ENCODE results near the gene CYP4V2.

CYP4V2 gene

GRCh38 chr4:186191200-186192065 is at the start of gene CYP4V2:
CYP4V2 (plus strand) TSS chr4:186191567; CDS start chr4:186191824, 257 bp downstream.
- Mint-ChIP-seq H3K27ac (peak within 1 kb of the TSS; percentile 96), H3K4me1 (peaks cover 52% of the 10 kb centered on the region)

GRCh38 chr4:186144198-186144945 is 47.0 kb upstream of the CYP4V2 start:
- Mint-ChIP-seq H3K36me3 (no peaks in the 10 kb centered on the region), H3K9me3 (no peaks in the 10 kb centered on the region), H3K27ac (no peak overlapping the region), H3K27me3 (peaks cover 25% of the 10 kb centered on the region), H3K4me1 (peaks cover 16% of the 10 kb centered on the region), H3K4me3 (peak overlapping the region; percentile 71)

More at GRCh38 chr4:186191200-186192065, at the start of gene CYP4V2:
- Mint-ChIP-seq H3K36me3 (peaks cover 11% of the 10 kb centered on the region), H3K27me3 (no peaks in the 10 kb centered on the region), H3K9me3 (no peaks in the 10 kb centered on the region), H3K4me3 (peak within 1 kb of the TSS; percentile 91)

GRCh38 chr4:186144946-186145569 is 46.3 kb upstream of the CYP4V2 start:
- Mint-ChIP-seq H3K27me3 (peaks cover 27% of the 10 kb centered on the region), H3K9me3 (no peaks in the 10 kb centered on the region)

GRCh38 chr4:186146458-186146857 is 44.9 kb upstream of the CYP4V2 start:
- no peak overlapping the region for H3K27ac Mint-ChIP-seq

More at GRCh38 chr4:186144946-186145569, 46.3 kb upstream of the CYP4V2 start:
- peaks cover 16% of the 10 kb centered on the region for H3K4me1 Mint-ChIP-seq
- peak overlapping the region; percentile 82 for H3K4me3 Mint-ChIP-seq
- H3K36me3 Mint-ChIP-seq, result no peaks in the 10 kb centered on the region
- no peak overlapping the region for H3K27ac Mint-ChIP-seq

GRCh38 chr4:186148336-186148975 is 42.9 kb upstream of the CYP4V2 start:
- H3K9me3 Mint-ChIP-seq, result no peaks in the 10 kb centered on the region
- no peak overlapping the region for H3K4me3 Mint-ChIP-seq
- H3K4me1 Mint-ChIP-seq, result peaks cover 16% of the 10 kb centered on the region
- no peaks in the 10 kb centered on the region for H3K36me3 Mint-ChIP-seq
- no peak overlapping the region for H3K27ac Mint-ChIP-seq
- peaks cover 28% of the 10 kb centered on the region for H3K27me3 Mint-ChIP-seq

More at GRCh38 chr4:186146458-186146857, 44.9 kb upstream of the CYP4V2 start:
- Mint-ChIP-seq H3K36me3 (no peaks in the 10 kb centered on the region), H3K4me3 (no peak overlapping the region), H3K4me1 (peaks cover 16% of the 10 kb centered on the region), H3K27me3 (peaks cover 27% of the 10 kb centered on the region), H3K9me3 (no peaks in the 10 kb centered on the region)

GRCh38 chr4:186149872-186150271 is 41.5 kb upstream of the CYP4V2 start:
- Mint-ChIP-seq H3K27me3 (peaks cover 25% of the 10 kb centered on the region), H3K4me1 (peaks cover 10% of the 10 kb centered on the region)

GRCh38 chr4:186150926-186151325 is 40.4 kb upstream of the CYP4V2 start:
- no peak overlapping the region for H3K27ac Mint-ChIP-seq
- no peak overlapping the region for H3K4me3 Mint-ChIP-seq
- peaks cover 19% of the 10 kb centered on the region for H3K27me3 Mint-ChIP-seq
- no peaks in the 10 kb centered on the region for H3K9me3 Mint-ChIP-seq
- no peaks in the 10 kb centered on the region for H3K36me3 Mint-ChIP-seq
- H3K4me1 Mint-ChIP-seq, result peaks cover 5% of the 10 kb centered on the region

More at GRCh38 chr4:186149872-186150271, 41.5 kb upstream of the CYP4V2 start:
- no peak overlapping the region for H3K27ac Mint-ChIP-seq
- H3K4me3 Mint-ChIP-seq, result no peak overlapping the region
- no peaks in the 10 kb centered on the region for H3K9me3 Mint-ChIP-seq
- no peaks in the 10 kb centered on the region for H3K36me3 Mint-ChIP-seq

GRCh38 chr4:186151499-186151898 is 39.9 kb upstream of the CYP4V2 start:
- Mint-ChIP-seq H3K27ac (no peak overlapping the region), H3K4me3 (no peak overlapping the region), H3K36me3 (no peaks in the 10 kb centered on the region), H3K4me1 (peaks cover 4% of the 10 kb centered on the region), H3K27me3 (peaks cover 15% of the 10 kb centered on the region), H3K9me3 (no peaks in the 10 kb centered on the region)

GRCh38 chr4:186158021-186158813 is 33.1 kb upstream of the CYP4V2 start:
- H3K36me3 Mint-ChIP-seq, result no peaks in the 10 kb centered on the region
- peaks cover 4% of the 10 kb centered on the region for H3K4me1 Mint-ChIP-seq
- H3K27ac Mint-ChIP-seq, result no peak overlapping the region
- no peak overlapping the region for H3K4me3 Mint-ChIP-seq
- no peaks in the 10 kb centered on the region for H3K9me3 Mint-ChIP-seq
- peaks cover 6% of the 10 kb centered on the region for H3K27me3 Mint-ChIP-seq

- Mint-ChIP-seq H3K4me3 (no peak overlapping the region), H3K4me1 (peaks cover 4% of the 10 kb centered on the region), H3K27me3 (peaks cover 4% of the 10 kb centered on the region), H3K36me3 (no peaks in the 10 kb centered on the region), H3K9me3 (no peaks in the 10 kb centered on the region), H3K27ac (no peak overlapping the region)
These were observed 32.4 kb upstream of the CYP4V2 start for GRCh38 chr4:186158966-186159365.

GRCh38 chr4:186159613-186160012 is 31.8 kb upstream of the CYP4V2 start:
- Mint-ChIP-seq H3K36me3 (no peaks in the 10 kb centered on the region), H3K27ac (no peak overlapping the region), H3K4me1 (peaks cover 4% of the 10 kb centered on the region), H3K4me3 (no peak overlapping the region), H3K9me3 (no peaks in the 10 kb centered on the region), H3K27me3 (no peaks in the 10 kb centered on the region)

GRCh38 chr4:186161138-186161537 is 30.2 kb upstream of the CYP4V2 start:
- no peaks in the 10 kb centered on the region for H3K9me3 Mint-ChIP-seq
- H3K27me3 Mint-ChIP-seq, result no peaks in the 10 kb centered on the region
- no peak overlapping the region for H3K27ac Mint-ChIP-seq
- H3K4me1 Mint-ChIP-seq, result no peaks in the 10 kb centered on the region
- H3K4me3 Mint-ChIP-seq, result peak overlapping the region; percentile 37
- no peaks in the 10 kb centered on the region for H3K36me3 Mint-ChIP-seq

- Mint-ChIP-seq H3K27ac (no peak overlapping the region), H3K4me1 (no peaks in the 10 kb centered on the region), H3K9me3 (no peaks in the 10 kb centered on the region), H3K4me3 (no peak overlapping the region), H3K36me3 (no peaks in the 10 kb centered on the region), H3K27me3 (no peaks in the 10 kb centered on the region)
These were observed 24.4 kb upstream of the CYP4V2 start for GRCh38 chr4:186166852-186167512.

GRCh38 chr4:186167605-186168004 is 23.8 kb upstream of the CYP4V2 start:
- no peak overlapping the region for H3K4me3 Mint-ChIP-seq
- no peaks in the 10 kb centered on the region for H3K36me3 Mint-ChIP-seq
- H3K27ac Mint-ChIP-seq, result no peak overlapping the region
- no peaks in the 10 kb centered on the region for H3K27me3 Mint-ChIP-seq
- H3K4me1 Mint-ChIP-seq, result no peaks in the 10 kb centered on the region
- H3K9me3 Mint-ChIP-seq, result no peaks in the 10 kb centered on the region
